Gastroesophageal sphincter (tissue), 4 donors: ENCODE data around the gene PHAF1. TPM values are rescaled to one million over a fixed set of nuclear protein-coding genes. Genes with fewer than 3 reads are reported as not detected.

Experiments
- ATAC-seq: fragments of 150-250 bp; one replicate; pipeline ENCODE4 v1.9.1; 2016; ENCODE audit warnings: mild to moderate bottlenecking, moderate library complexity
- H3K27ac ChIP-seq, 4 donors: fragments of 200-600 bp; sonication (generic) in 3 of 4; 1 replicate in 3 of 4; 2 replicates in 1 of 4; pipeline ENCODE4 v1.5.1; 2016 to 2019
- H3K27me3 ChIP-seq: fragments of 200-600 bp; sonication (generic); one replicate; pipeline ENCODE4 v1.5.1; 2019
- H3K36me3 ChIP-seq, 2 donors: fragments of 200-600 bp; sonication (generic); one replicate each; pipeline ENCODE4 v1.5.1; 2019; ENCODE audit warnings: control low read depth in 1 of 2
- H3K4me1 ChIP-seq, 3 donors: fragments of 200-600 bp; sonication (generic); 1 replicate in 2 of 3; 2 replicates in 1 of 3; pipeline ENCODE4 v1.5.1; 2016 to 2019; ENCODE audit warnings: control low read depth in 2 of 3
- H3K4me3 ChIP-seq, 2 donors: fragments of 200-600 bp; sonication (generic); one replicate each; pipeline ENCODE4 v1.5.1; 2019; ENCODE audit warnings: mild to moderate bottlenecking in 1 of 2, moderate library complexity in 1 of 2
- H3K9me3 ChIP-seq, 3 donors: fragments of 200-600 bp; sonication (generic); one replicate each; pipeline ENCODE4 v1.5.1; 2017 to 2019; ENCODE audit warnings: control low read depth in 2 of 3
- EP300 ChIP-seq: sonication (generic); formaldehyde crosslinking; IDR thresholded peaks from one replicate; pipeline ENCODE4 v1.6.1; 2017; ENCODE audit warnings: antibody characterized with exemption, mild to moderate bottlenecking
- POLR2A ChIP-seq, 2 donors: fragments of 450-650 bp; IDR thresholded peaks; one replicate each; pipeline ENCODE4 v1.6.1; 2017; ENCODE audit warnings: antibody characterized with exemption in 2 of 2, mild to moderate bottlenecking in 2 of 2, moderate library complexity in 1 of 2
- POLR2AphosphoS5 ChIP-seq: sonication (generic); formaldehyde crosslinking; IDR thresholded peaks from one replicate; pipeline ENCODE4 v1.6.1; 2017; ENCODE audit warnings: antibody characterized with exemption
- WGBS, 2 donors: methylation state at CpG; one replicate each; pipeline ENCODE4 v1.1.5; 2018; ENCODE audit warnings: low coverage in 1 of 2; 5-methylcytosine and 5-hydroxymethylcytosine counted together
- total RNA-seq, 4 donors: library from RNA; depleted of rRNA; stranded (reverse); fragments of >200 nt; gene quantifications; one replicate each; pipeline ENCODE4 v1.1.0, GENCODE V29; 2016
- TF ChIP-seq, protein P1 (sequence below), 4 experiments: fragments of 200-600 bp in 2 of 4; fragments of 450-650 bp in 2 of 4; sonication (generic) in 1 of 4; IDR thresholded peaks; one replicate each; pipeline ENCODE4 v1.5.1; 2017 to 2019; ENCODE audit warnings: antibody characterized with exemption in 4 of 4, mild to moderate bottlenecking in 2 of 4, moderate library complexity in 2 of 4

Gene PHAF1
- total RNA-seq, 4 donors from 2014 or later = 10.9 to 20.4 (median 13.3) TPM

DNA sequence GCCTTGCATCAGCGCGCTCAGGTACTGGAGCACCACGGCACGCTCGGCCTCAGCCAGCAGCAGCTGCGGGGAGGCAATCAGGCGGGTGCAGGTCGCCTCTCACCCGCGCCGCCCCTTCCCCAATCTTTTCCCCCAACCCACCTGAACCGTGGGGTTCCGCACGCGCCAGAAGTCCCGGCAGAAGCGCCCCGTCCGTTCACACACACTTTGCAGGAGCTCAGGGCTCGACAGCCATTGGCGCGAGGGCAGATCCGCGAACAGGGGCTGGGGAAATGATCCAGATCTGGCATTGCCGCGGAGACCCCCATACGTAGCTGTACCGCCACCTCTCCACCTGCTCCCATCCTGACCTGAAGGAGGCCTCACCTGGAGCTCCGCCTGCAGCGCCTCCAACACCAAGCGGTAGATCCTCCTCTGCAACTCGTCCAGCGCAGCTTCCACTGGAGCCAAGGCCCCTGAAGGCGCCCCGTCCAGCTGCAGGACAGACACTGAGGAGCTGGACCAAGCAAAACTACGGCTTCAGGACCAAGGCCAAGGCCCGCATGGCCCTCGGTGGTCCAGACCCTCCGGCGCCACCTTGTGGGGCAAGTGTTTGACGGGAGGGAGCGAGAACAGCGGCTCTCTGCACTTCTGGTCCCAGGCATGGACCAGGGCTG is 75.4 kb downstream of the PHAF1 start:
- TF ChIP-seq, protein P1, sequence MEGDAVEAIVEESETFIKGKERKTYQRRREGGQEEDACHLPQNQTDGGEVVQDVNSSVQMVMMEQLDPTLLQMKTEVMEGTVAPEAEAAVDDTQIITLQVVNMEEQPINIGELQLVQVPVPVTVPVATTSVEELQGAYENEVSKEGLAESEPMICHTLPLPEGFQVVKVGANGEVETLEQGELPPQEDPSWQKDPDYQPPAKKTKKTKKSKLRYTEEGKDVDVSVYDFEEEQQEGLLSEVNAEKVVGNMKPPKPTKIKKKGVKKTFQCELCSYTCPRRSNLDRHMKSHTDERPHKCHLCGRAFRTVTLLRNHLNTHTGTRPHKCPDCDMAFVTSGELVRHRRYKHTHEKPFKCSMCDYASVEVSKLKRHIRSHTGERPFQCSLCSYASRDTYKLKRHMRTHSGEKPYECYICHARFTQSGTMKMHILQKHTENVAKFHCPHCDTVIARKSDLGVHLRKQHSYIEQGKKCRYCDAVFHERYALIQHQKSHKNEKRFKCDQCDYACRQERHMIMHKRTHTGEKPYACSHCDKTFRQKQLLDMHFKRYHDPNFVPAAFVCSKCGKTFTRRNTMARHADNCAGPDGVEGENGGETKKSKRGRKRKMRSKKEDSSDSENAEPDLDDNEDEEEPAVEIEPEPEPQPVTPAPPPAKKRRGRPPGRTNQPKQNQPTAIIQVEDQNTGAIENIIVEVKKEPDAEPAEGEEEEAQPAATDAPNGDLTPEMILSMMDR (IDR thresholded peaks at IDR 0.05) = peak in 3 of 4 experiments; percentile 88 to 91 (median 90)
- TF ChIP-seq EP300 (no peak), POLR2AphosphoS5 (peak; percentile 80), POLR2A (IDR thresholded peaks at IDR 0.05) (no peak)
- no CpG with 5 or more reads among the region's 43 CpGs for WGBS, 2 donors
- Histone ChIP-seq H3K4me1 (peaks cover 0 to 53% (median 21%) of the 10 kb centered on the region in 3 donors), H3K4me3 (peak overlapping the region in 1 of 2 donors; percentile 80), H3K36me3 (no peaks in the 10 kb centered on the region), H3K27me3 (no peaks in the 10 kb centered on the region), H3K27ac (peak overlapping the region in 3 of 4 donors; percentile 96 to 98 (median 97)), H3K9me3 (no peaks in the 10 kb centered on the region)
- peak; percentile 45 for ATAC-seq

DNA sequence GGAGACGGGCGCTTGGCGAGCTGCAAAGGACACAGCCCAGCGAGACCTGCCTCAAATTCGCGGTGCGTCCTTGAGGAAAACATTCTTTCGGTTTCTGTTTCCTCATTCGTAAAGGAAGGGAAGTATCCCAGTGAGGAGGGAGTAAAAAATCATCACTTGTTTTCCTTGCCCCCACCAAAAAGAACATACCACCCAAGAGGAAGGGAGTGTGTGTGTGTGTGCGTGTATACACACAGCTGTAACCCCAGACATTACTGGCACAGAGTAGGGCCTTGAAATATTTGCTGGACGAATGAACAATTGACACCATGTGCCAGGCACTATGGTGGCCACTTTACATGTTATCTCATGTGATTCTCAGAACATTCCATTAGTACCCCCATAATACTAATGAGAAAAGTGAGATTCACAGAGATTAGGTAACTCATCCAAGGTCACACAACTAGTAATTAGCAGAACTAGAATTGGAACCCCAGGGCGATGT is 76.0 kb downstream of the PHAF1 start:
- Histone ChIP-seq H3K27ac (peak overlapping the region in 2 of 4 donors; percentile 96 to 98), H3K36me3 (no peaks in the 10 kb centered on the region), H3K4me1 (peaks cover 0 to 51% (median 21%) of the 10 kb centered on the region in 3 donors), H3K4me3 (peak overlapping the region in 1 of 2 donors; percentile 80), H3K9me3 (no peaks in the 10 kb centered on the region), H3K27me3 (no peaks in the 10 kb centered on the region)
- no peak for ATAC-seq
- TF ChIP-seq EP300 = no peak
- TF ChIP-seq, protein P1 (IDR thresholded peaks at IDR 0.05) = no peak
- TF ChIP-seq POLR2A (IDR thresholded peaks at IDR 0.05) = no peak
- TF ChIP-seq POLR2AphosphoS5 = no peak
- WGBS, 2 donors = 11 to 14% methylated on average over 8 to 9 of the region's 12 CpGs

DNA sequence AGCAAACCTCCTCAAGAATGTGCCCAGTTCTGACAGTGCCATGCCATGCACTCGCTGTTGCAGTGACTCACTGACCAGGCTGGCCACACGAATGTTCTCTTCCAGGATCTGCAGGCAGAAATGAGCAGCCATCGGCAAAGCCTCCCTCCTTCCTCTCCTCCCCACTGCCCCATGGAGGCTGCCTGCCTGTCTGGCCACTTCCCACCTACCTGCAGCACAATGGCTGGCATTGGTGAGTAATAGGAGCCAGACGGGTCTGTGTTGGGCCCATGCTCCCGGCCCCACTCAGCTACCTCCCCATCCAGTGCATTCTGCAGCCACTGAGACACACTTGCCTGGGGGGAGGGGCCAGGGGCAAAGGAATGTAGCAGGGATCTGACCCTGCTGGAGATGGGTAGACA is 76.8 kb downstream of the PHAF1 start:
- H3K27me3 ChIP-seq = no peaks in the 10 kb centered on the region
- H3K27ac ChIP-seq = no peak overlapping the region
- peaks cover 0 to 51% (median 21%) of the 10 kb centered on the region in 3 donors for H3K4me1 ChIP-seq
- WGBS, 2 donors = 20% methylated on average over 2 of the region's 5 CpGs; no CpG with 5 or more reads in 1 of the 2 donors
- no peak overlapping the region for H3K4me3 ChIP-seq
- no peaks in the 10 kb centered on the region for H3K9me3 ChIP-seq
- ATAC-seq = no peak
- no peaks in the 10 kb centered on the region for H3K36me3 ChIP-seq
- TF ChIP-seq, protein P1 (IDR thresholded peaks at IDR 0.05) = no peak
- no peak for TF ChIP-seq POLR2A (IDR thresholded peaks at IDR 0.05)
- no peak for TF ChIP-seq POLR2AphosphoS5
- TF ChIP-seq EP300 = no peak

DNA sequence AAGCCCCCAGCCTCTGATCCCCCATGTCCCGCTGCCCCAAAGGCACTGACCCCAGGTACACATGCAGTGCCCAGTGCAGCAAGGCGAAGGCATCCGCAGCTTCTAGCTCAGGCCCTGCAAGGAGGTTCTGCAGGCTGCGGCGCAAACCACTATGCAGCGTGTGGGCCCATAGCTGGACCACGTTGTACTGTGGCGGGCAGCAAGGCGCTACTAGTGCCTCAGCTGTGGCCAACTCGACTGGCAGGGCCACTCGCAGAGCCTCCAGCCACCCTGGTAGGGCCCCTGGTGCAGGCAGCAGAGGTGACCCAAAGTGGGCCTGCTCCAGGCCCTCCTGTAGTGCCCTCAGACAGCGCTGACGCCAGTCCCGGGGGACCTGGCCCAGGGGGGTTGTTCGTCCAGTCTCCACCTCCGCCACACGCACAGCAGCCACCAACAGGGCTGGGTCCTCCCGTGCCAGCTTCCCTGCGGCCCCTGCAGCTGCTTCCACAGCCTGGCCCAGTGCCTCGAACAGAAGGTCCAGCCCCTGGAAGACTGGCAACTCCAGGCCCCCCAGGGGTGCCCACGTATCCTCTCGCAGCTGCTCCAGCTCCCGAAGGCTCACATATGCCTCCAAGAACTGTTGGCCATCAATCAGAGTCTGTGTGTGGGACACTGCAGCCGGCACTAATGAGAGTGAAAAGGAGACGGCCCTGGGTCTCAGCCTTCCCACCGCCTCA is 77.6 kb downstream of the PHAF1 start:
- Histone ChIP-seq H3K36me3 (no peaks in the 10 kb centered on the region), H3K27ac (no peak overlapping the region), H3K4me3 (no peak overlapping the region), H3K9me3 (no peaks in the 10 kb centered on the region), H3K27me3 (no peaks in the 10 kb centered on the region), H3K4me1 (peaks cover 0 to 48% (median 24%) of the 10 kb centered on the region in 3 donors)
- no peak for ATAC-seq
- 80% methylated on average over 2 of the region's 26 CpGs; no CpG with 5 or more reads in 1 of the 2 donors for WGBS, 2 donors
- TF ChIP-seq POLR2A (IDR thresholded peaks at IDR 0.05) = no peak
- no peak for TF ChIP-seq POLR2AphosphoS5
- no peak for TF ChIP-seq EP300
- TF ChIP-seq, protein P1 (IDR thresholded peaks at IDR 0.05) = no peak
